ENCODE measurements around the gene CCDC60.

DNA sequence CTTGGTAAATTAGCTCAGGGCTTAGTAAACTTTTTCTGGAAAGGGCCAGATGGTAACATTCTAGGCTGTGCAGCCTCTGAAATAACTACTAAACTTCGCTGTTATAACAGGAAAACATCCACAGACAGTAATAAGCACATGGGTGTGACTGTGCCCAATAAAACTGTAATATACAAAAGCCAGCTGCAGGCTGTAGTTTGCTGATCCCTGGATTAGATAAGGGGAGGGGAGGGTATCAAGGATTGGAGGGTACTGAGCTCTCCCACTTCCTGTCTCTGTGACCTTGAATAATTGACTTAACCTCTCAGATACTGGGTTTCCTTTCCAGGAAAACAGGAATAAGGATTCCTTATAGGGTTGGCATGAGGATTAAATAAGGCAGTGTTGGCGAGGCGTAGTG, 81.2 kb downstream of the CCDC60 start:
- no peak for TF ChIP-seq POLR2AphosphoS5 (IDR thresholded peaks at IDR 0.05)
- TF ChIP-seq, protein P1, sequence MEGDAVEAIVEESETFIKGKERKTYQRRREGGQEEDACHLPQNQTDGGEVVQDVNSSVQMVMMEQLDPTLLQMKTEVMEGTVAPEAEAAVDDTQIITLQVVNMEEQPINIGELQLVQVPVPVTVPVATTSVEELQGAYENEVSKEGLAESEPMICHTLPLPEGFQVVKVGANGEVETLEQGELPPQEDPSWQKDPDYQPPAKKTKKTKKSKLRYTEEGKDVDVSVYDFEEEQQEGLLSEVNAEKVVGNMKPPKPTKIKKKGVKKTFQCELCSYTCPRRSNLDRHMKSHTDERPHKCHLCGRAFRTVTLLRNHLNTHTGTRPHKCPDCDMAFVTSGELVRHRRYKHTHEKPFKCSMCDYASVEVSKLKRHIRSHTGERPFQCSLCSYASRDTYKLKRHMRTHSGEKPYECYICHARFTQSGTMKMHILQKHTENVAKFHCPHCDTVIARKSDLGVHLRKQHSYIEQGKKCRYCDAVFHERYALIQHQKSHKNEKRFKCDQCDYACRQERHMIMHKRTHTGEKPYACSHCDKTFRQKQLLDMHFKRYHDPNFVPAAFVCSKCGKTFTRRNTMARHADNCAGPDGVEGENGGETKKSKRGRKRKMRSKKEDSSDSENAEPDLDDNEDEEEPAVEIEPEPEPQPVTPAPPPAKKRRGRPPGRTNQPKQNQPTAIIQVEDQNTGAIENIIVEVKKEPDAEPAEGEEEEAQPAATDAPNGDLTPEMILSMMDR (IDR thresholded peaks at IDR 0.05) = no peak

All from prostate gland (tissue), 2 donors.